ENCODE data around the gene EHD3. TPM values are rescaled to one million over a fixed set of nuclear protein-coding genes. Genes with fewer than 3 reads are reported as not detected.

Gene EHD3

GRCh38 chr2:31302940-31303563, 69.1 kb downstream of the EHD3 start:
- no peak overlapping the region for H3K4me3 ChIP-seq (ENCODE audit: low read length)
- H3K4me1 ChIP-seq (ENCODE audit: control insufficient read depth, insufficient read depth, low read length) = no peaks in the 10 kb centered on the region
- peaks cover 21% of the 10 kb centered on the region for H3K27me3 ChIP-seq (ENCODE audit: control insufficient read depth, insufficient read depth, low read length)
- no peak overlapping the region for H3K4me2 ChIP-seq (ENCODE audit: low read length)
- no peaks in the 10 kb centered on the region for H3K9me3 ChIP-seq (replicated peaks; ENCODE audit: low read length)
- no peak overlapping the region for H3K9ac ChIP-seq (ENCODE audit: low read depth, low read length)
- no peaks in the 10 kb centered on the region for H3K36me3 ChIP-seq (ENCODE audit: insufficient read depth, low read length)

DNA sequence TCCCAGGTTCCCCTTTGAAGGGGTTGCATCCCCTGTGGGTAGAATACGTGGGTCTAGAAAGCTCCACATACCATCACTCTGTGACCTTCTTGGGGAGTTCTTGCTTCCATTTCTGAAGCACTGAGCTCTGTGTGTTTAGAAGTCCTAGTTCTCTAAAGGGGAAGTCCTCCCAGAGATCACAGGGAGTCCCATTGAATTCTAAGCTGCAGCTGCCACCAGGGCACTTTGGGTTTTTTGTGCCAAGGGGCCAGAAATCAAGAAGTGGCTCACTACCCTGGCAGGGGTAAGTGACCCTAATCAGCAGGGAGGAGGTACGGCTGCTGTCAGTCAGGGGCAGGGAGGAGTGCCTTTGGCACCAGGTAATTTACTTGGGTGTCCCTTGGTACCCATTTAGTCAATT, 70.9 kb downstream of the EHD3 start:
- H3K36me3 ChIP-seq (ENCODE audit: insufficient read depth, low read length) = no peaks in the 10 kb centered on the region
- H3K4me2 ChIP-seq (ENCODE audit: low read length) = no peak overlapping the region
- H3K4me1 ChIP-seq (ENCODE audit: control insufficient read depth, insufficient read depth, low read length) = no peaks in the 10 kb centered on the region
- H3K4me3 ChIP-seq (ENCODE audit: low read length) = no peak overlapping the region
- H3K9ac ChIP-seq (ENCODE audit: low read depth, low read length) = no peak overlapping the region
- peaks cover 15% of the 10 kb centered on the region for H3K27me3 ChIP-seq (ENCODE audit: control insufficient read depth, insufficient read depth, low read length)
- no peaks in the 10 kb centered on the region for H3K9me3 ChIP-seq (replicated peaks; ENCODE audit: low read length)

DNA sequence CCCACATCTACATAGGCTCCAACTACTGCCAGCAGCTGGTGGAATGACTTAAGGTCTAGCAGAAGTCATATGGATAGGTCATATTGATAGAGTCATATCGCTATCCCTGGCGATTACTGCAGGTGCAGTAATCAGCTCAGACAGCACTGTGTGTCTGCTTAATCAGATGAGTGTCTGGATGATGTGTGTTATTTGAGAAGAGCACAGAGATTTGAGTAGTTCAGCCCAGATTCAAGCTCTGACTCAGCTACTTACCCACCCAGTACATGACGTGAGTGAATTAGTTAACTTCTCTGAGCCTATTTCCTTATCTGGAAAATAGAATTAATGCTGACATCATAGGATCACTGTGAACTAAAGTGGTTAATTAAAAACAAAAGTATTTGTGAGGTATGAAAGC, 78.9 kb downstream of the EHD3 start:
- Histone ChIP-seq H3K36me3 (ENCODE audit: insufficient read depth, low read length) (no peaks in the 10 kb centered on the region), H3K9ac (ENCODE audit: low read depth, low read length) (no peak overlapping the region), H3K4me3 (ENCODE audit: low read length) (no peak overlapping the region), H3K4me2 (ENCODE audit: low read length) (no peak overlapping the region), H3K9me3 (replicated peaks; ENCODE audit: low read length) (no peaks in the 10 kb centered on the region), H3K27me3 (ENCODE audit: control insufficient read depth, insufficient read depth, low read length) (peaks cover 4% of the 10 kb centered on the region), H3K4me1 (ENCODE audit: control insufficient read depth, insufficient read depth, low read length) (no peaks in the 10 kb centered on the region)

GRCh38 chr2:31314761-31315160, 80.8 kb downstream of the EHD3 start:
- no peak overlapping the region for H3K4me3 ChIP-seq (ENCODE audit: low read length)
- no peaks in the 10 kb centered on the region for H3K36me3 ChIP-seq (ENCODE audit: insufficient read depth, low read length)
- no peak overlapping the region for H3K4me2 ChIP-seq (ENCODE audit: low read length)
- peaks cover 18% of the 10 kb centered on the region for H3K4me1 ChIP-seq (ENCODE audit: control insufficient read depth, insufficient read depth, low read length)
- peaks cover 4% of the 10 kb centered on the region for H3K27me3 ChIP-seq (ENCODE audit: control insufficient read depth, insufficient read depth, low read length)
- no peaks in the 10 kb centered on the region for H3K9me3 ChIP-seq (replicated peaks; ENCODE audit: low read length)
- H3K9ac ChIP-seq (ENCODE audit: low read depth, low read length) = no peak overlapping the region

GRCh38 chr2:31317396-31317795, 83.4 kb downstream of the EHD3 start:
- Histone ChIP-seq H3K4me2 (ENCODE audit: low read length) (no peak overlapping the region), H3K9me3 (replicated peaks; ENCODE audit: low read length) (no peaks in the 10 kb centered on the region), H3K9ac (ENCODE audit: low read depth, low read length) (no peak overlapping the region), H3K27me3 (ENCODE audit: control insufficient read depth, insufficient read depth, low read length) (no peaks in the 10 kb centered on the region), H3K4me1 (ENCODE audit: control insufficient read depth, insufficient read depth, low read length) (peaks cover 22% of the 10 kb centered on the region), H3K36me3 (ENCODE audit: insufficient read depth, low read length) (no peaks in the 10 kb centered on the region), H3K4me3 (ENCODE audit: low read length) (no peak overlapping the region)

- Histone ChIP-seq H3K4me3 (ENCODE audit: low read length) (peak overlapping the region; percentile 41), H3K36me3 (ENCODE audit: insufficient read depth, low read length) (no peaks in the 10 kb centered on the region)
Measured at GRCh38 chr2:31318361-31319336, 84.7 kb downstream of the EHD3 start.

More at GRCh38 chr2:31318361-31319336, 84.7 kb downstream of the EHD3 start:
- H3K4me2 ChIP-seq (ENCODE audit: low read length) = peak overlapping the region; percentile 47
- peaks cover 22% of the 10 kb centered on the region for H3K4me1 ChIP-seq (ENCODE audit: control insufficient read depth, insufficient read depth, low read length)
- no peaks in the 10 kb centered on the region for H3K27me3 ChIP-seq (ENCODE audit: control insufficient read depth, insufficient read depth, low read length)
- H3K9ac ChIP-seq (ENCODE audit: low read depth, low read length) = no peak overlapping the region
- H3K9me3 ChIP-seq (replicated peaks; ENCODE audit: low read length) = no peaks in the 10 kb centered on the region

Small RNA genes lying within 50 kb of the gene (small RNA-seq; reads per million reads assigned to genes)
- gene RNA5SP90 = not detected
